Mesendoderm (in vitro differentiated cells): Measurements from ENCODE around the gene CES1.
A peak's percentile ranks its signal among the peaks of the same experiment; 100 is the strongest.

Experiments
- DNase-seq: peaks from one replicate; pipeline ENCODE4 v3.0.0; 2013
- H2AK5ac ChIP-seq: 2 replicates; pipeline ENCODE4 v1.6.1; 2013; ENCODE audit warnings: low read length, inconsistent platforms
- H2BK120ac ChIP-seq: 2 replicates; pipeline ENCODE4 v1.6.1; 2013; ENCODE audit warnings: low read depth, mild to moderate bottlenecking, low read length, moderate library complexity, mixed read lengths
- H2BK15ac ChIP-seq: replicated peaks from 2 replicates; pipeline ENCODE4 v1.6.1; 2013; ENCODE audit warnings: low read depth, mild to moderate bottlenecking, moderate library complexity
- H2BK5ac ChIP-seq: 2 replicates; pipeline ENCODE4 v1.6.1; 2013; ENCODE audit warnings: low read length, inconsistent platforms
- H3K18ac ChIP-seq: 2 replicates; pipeline ENCODE4 v1.6.1; 2013; ENCODE audit warnings: mild to moderate bottlenecking, low read length, mixed read lengths
- H3K23ac ChIP-seq: one replicate; pipeline ENCODE4 v1.6.1; 2013; ENCODE audit warnings: low read length
- H3K27ac ChIP-seq: 2 replicates; pipeline ENCODE4 v1.5.1; 2013; ENCODE audit warnings: low read depth, mild to moderate bottlenecking, inconsistent platforms, low read length, moderate library complexity
- H3K27me3 ChIP-seq: 2 replicates; pipeline ENCODE4 v1.6.1; 2013; ENCODE audit warnings: low read length, control low read depth, mild to moderate bottlenecking, inconsistent platforms; ENCODE audit not compliant: insufficient read depth, poor library complexity
- H3K36me3 ChIP-seq: 2 replicates; pipeline ENCODE4 v1.6.1; 2013; ENCODE audit warnings: low read length, inconsistent platforms; ENCODE audit not compliant: control insufficient read depth, insufficient read depth
- H3K4ac ChIP-seq: one replicate; pipeline ENCODE4 v1.6.1; 2013; ENCODE audit warnings: low read depth, mild to moderate bottlenecking, low read length, moderate library complexity
- H3K4me1 ChIP-seq: 2 replicates; pipeline ENCODE4 v1.6.1; 2013; ENCODE audit warnings: low read depth, low read length, inconsistent platforms; ENCODE audit not compliant: control insufficient read depth
- H3K4me2 ChIP-seq: 2 replicates; pipeline ENCODE4 v1.6.1; 2013; ENCODE audit warnings: low read length
- H3K4me3 ChIP-seq: 2 replicates; pipeline ENCODE4 v1.5.1; 2013; ENCODE audit warnings: mild to moderate bottlenecking, low read length
- H3K56ac ChIP-seq: one replicate; pipeline ENCODE4 v1.6.1; 2013; ENCODE audit warnings: low read length
- H3K79me1 ChIP-seq: 2 replicates; pipeline ENCODE4 v1.6.1; 2013; ENCODE audit warnings: low read length, inconsistent platforms
- H3K79me2 ChIP-seq: 2 replicates; pipeline ENCODE4 v1.6.1; 2013; ENCODE audit warnings: mild to moderate bottlenecking, low read length; ENCODE audit not compliant: control insufficient read depth, insufficient read depth
- H3K9ac ChIP-seq: 2 replicates; pipeline ENCODE4 v1.6.1; 2013; ENCODE audit warnings: low read length, inconsistent platforms
- H4K5ac ChIP-seq: one replicate; pipeline ENCODE4 v1.6.1; 2013; ENCODE audit warnings: low read length
- H4K8ac ChIP-seq: one replicate; pipeline ENCODE4 v1.6.1; 2013; ENCODE audit warnings: low read depth, mild to moderate bottlenecking, control low read depth, low read length, moderate library complexity
- WGBS: extraction: QIAGEN DNeasy Blood & Tissue Kit; methylation state at CpG from one replicate; pipeline ENCODE4 v1.1.7; 2013; ENCODE audit warnings: low lambda C conversion rate, missing lambda C conversion rate; ENCODE audit not compliant: insufficient coverage; ENCODE audit errors: extremely low coverage; 5-methylcytosine and 5-hydroxymethylcytosine counted together

Gene CES1

DNA sequence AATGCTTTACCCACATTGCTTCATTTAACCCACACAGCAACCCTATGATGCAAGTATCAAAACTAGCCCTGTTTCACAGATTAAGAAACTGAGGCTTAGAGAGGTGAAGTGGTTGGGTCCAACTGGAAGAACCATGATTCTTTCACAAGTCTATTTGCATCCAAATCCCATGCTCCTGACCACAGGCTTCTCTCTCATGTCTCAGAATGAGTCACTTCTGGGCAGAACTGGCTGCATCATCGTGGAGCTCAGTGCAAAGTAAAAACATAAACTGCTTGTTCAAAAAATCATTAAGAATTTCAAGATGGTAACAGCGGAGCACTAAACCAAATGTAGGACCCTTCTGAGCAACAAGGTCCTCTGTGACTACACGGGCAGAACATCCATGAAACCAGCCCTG lies 20.2 kb upstream of the CES1 start:
- no peaks in the 10 kb centered on the region for H3K36me3 ChIP-seq
- H3K79me2 ChIP-seq, result no peaks in the 10 kb centered on the region
- H3K56ac ChIP-seq, result no peak overlapping the region
- no peak overlapping the region for H2AK5ac ChIP-seq
- H4K8ac ChIP-seq, result no peak overlapping the region
- no peak overlapping the region for H2BK120ac ChIP-seq
- no peak overlapping the region for H2BK15ac ChIP-seq
- no peak overlapping the region for H3K9ac ChIP-seq
- no peak overlapping the region for H3K27ac ChIP-seq
- H3K79me1 ChIP-seq, result no peaks in the 10 kb centered on the region
- no peaks in the 10 kb centered on the region for H3K4me1 ChIP-seq
- DNase-seq, result no peak
- no peak overlapping the region for H4K5ac ChIP-seq
- WGBS, result no CpG with 5 or more reads among the region's 3 CpGs
- no peak overlapping the region for H3K23ac ChIP-seq
- no peak overlapping the region for H3K18ac ChIP-seq
- H3K27me3 ChIP-seq, result no peaks in the 10 kb centered on the region
- H3K4me2 ChIP-seq, result no peak overlapping the region
- no peak overlapping the region for H2BK5ac ChIP-seq
- H3K4me3 ChIP-seq, result no peak overlapping the region
- H3K4ac ChIP-seq, result no peak overlapping the region

DNA sequence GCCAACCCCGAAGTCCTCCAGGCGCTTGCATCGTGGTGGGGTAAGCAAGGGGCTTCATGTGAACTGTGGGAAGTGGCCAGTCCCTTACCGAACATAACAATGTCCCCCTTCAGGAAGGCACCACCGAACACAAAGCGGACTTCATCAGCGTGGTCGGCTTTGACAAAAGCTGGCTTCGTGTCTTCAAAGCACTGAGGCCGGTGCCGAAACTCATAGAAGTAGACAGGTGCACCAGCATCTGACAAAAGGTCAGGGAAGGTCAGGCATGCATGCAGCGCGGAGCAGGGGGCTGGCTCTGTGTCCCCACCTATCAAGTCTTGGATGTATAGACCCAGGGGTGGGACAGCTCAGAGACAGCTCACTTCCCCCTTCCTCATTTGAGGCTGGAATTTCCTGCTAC lies 16.6 kb upstream of the CES1 start:
- H2BK120ac ChIP-seq, result no peak overlapping the region
- no peak overlapping the region for H2AK5ac ChIP-seq
- no peaks in the 10 kb centered on the region for H3K36me3 ChIP-seq
- no peak overlapping the region for H3K27ac ChIP-seq
- H3K18ac ChIP-seq, result no peak overlapping the region
- no peak overlapping the region for H3K4me3 ChIP-seq
- H3K4me1 ChIP-seq, result no peaks in the 10 kb centered on the region
- no peak overlapping the region for H4K5ac ChIP-seq
- no peak overlapping the region for H4K8ac ChIP-seq
- no peak overlapping the region for H2BK15ac ChIP-seq
- no peak overlapping the region for H3K23ac ChIP-seq
- H3K4me2 ChIP-seq, result no peak overlapping the region
- no peak overlapping the region for H3K9ac ChIP-seq
- no peaks in the 10 kb centered on the region for H3K79me2 ChIP-seq
- H3K56ac ChIP-seq, result no peak overlapping the region
- H2BK5ac ChIP-seq, result no peak overlapping the region
- no peaks in the 10 kb centered on the region for H3K27me3 ChIP-seq
- no peak overlapping the region for H3K4ac ChIP-seq
- WGBS, result no CpG with 5 or more reads among the region's 13 CpGs
- H3K79me1 ChIP-seq, result no peaks in the 10 kb centered on the region
- no peak for DNase-seq

DNA sequence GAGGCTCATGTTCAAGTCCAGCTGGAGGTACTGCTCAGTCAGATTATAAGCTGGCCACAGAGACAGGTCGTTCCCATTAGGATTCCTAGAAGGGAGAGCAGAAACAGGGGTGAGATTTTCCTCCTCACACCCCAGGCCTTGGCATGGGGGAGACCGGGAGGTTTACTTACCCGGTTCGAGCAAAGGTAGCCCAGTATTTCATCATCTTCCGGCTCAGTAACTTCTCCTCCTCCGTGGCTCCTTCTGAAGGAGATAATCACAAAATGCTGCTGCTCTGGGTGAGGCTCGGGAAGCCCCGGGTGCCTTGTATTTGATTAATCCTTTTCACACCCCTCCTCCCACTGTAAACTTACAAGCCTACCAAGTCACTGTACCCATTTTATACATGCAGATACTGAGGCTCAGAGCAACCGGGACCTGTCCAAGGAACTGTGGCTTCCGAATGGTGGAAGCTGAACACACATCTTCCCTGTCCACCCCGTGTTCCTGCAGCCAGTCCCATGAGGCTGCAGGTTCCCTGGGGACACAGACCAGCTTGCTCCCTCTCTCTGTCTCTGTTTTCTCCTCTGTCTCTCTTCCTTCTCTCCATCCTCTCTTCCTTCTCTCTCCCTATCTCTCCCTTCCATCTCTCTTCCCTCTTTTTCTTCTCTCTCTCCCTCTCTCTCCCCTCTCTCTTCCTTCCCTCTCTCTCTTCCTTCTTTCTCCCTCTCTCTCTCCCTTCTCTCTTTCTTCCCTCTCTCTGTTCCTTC lies 13.9 kb upstream of the CES1 start:
- no CpG with 5 or more reads among the region's 11 CpGs for WGBS

DNA sequence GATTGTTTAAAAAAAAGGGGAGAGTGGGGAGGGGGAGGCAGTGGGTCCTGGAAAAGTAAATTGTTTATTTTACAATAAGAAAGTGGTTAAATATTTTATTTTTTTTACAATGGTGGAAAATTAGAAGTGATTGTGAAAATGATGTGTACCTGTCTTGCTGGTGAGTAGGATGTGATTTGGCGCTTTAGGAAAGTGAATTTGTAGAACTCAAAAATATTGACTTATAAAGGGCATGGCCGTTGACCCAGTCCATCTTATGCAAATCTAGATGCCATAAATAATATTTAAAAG lies 10.2 kb upstream of the CES1 start:
- no peak overlapping the region for H2AK5ac ChIP-seq
- H2BK120ac ChIP-seq, result no peak overlapping the region
- H3K4me3 ChIP-seq, result no peak overlapping the region
- H3K79me1 ChIP-seq, result no peaks in the 10 kb centered on the region
- no peaks in the 10 kb centered on the region for H3K79me2 ChIP-seq
- H3K4me2 ChIP-seq, result no peak overlapping the region
- H4K8ac ChIP-seq, result no peak overlapping the region
- H3K4ac ChIP-seq, result no peak overlapping the region
- H3K18ac ChIP-seq, result no peak overlapping the region
- no peaks in the 10 kb centered on the region for H3K27me3 ChIP-seq
- no peak overlapping the region for H3K27ac ChIP-seq
- H2BK5ac ChIP-seq, result no peak overlapping the region
- no peaks in the 10 kb centered on the region for H3K36me3 ChIP-seq
- H3K23ac ChIP-seq, result no peak overlapping the region
- no peak overlapping the region for H3K9ac ChIP-seq
- no peak overlapping the region for H4K5ac ChIP-seq
- no peaks in the 10 kb centered on the region for H3K4me1 ChIP-seq
- no CpG with 5 or more reads among the region's 2 CpGs for WGBS
- no peak for DNase-seq
- H3K56ac ChIP-seq, result no peak overlapping the region
- no peak overlapping the region for H2BK15ac ChIP-seq

More for the DNA sequence above, 13.9 kb upstream of the CES1 start:
- Histone ChIP-seq H3K79me1 (no peaks in the 10 kb centered on the region), H2AK5ac (no peak overlapping the region), H3K4me2 (no peak overlapping the region), H4K8ac (no peak overlapping the region), H3K23ac (no peak overlapping the region), H3K4me1 (no peaks in the 10 kb centered on the region), H3K56ac (peak overlapping the region; percentile 25), H3K27me3 (no peaks in the 10 kb centered on the region), H3K79me2 (no peaks in the 10 kb centered on the region), H3K4me3 (no peak overlapping the region), H2BK5ac (no peak overlapping the region), H3K27ac (no peak overlapping the region), H3K4ac (no peak overlapping the region), H3K18ac (no peak overlapping the region), H2BK120ac (no peak overlapping the region), H3K36me3 (no peaks in the 10 kb centered on the region), H3K9ac (no peak overlapping the region), H4K5ac (no peak overlapping the region), H2BK15ac (no peak overlapping the region)
- no peak for DNase-seq

DNA sequence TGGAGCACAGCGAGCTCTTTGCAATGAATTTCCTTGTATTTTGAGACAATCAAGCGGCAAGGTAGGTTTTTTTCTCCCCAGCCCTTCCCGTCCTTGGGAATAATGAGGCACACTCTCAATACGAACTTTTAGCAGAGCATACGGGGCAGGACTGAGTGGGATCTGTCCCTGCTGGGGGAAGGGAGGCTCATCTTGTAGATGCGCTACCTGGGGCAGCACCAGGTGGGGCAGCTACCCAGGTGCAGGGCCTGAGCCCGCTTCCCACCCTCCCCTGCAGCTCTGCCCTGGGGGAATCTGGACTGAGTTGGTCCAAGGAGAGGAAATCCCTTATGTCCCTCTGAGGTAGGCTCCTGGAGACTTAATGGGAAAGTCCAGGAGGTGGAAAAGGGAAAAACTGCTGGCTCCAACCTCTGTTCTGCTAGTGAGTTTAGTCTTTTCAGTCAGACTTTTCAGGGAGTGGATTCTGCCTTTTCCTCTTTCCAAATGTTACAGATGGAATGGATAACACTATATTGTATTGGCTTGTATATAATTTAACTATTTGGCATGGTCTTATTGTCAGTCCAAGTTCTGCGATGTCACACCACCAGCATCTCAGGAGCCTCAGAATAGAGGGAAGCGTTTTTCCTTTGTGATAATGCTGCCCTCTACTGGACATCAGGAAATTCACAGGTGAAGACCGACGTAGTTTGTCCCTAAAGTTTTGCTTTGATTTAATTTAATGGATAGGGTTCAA lies 9.6 kb upstream of the CES1 start:
- no peak overlapping the region for H3K27ac ChIP-seq
- H3K4me2 ChIP-seq, result no peak overlapping the region
- no peak overlapping the region for H2AK5ac ChIP-seq
- no peaks in the 10 kb centered on the region for H3K36me3 ChIP-seq
- H4K5ac ChIP-seq, result no peak overlapping the region
- H3K23ac ChIP-seq, result no peak overlapping the region
- H3K9ac ChIP-seq, result no peak overlapping the region
- no peak overlapping the region for H2BK5ac ChIP-seq
- no peak overlapping the region for H4K8ac ChIP-seq
- peak; percentile 61 for DNase-seq
- H3K4me1 ChIP-seq, result no peaks in the 10 kb centered on the region
- H3K4ac ChIP-seq, result no peak overlapping the region
- H2BK15ac ChIP-seq, result no peak overlapping the region
- no CpG with 5 or more reads among the region's 11 CpGs for WGBS
- no peak overlapping the region for H3K56ac ChIP-seq
- H3K27me3 ChIP-seq, result no peaks in the 10 kb centered on the region
- H3K4me3 ChIP-seq, result no peak overlapping the region
- H3K79me2 ChIP-seq, result no peaks in the 10 kb centered on the region
- no peaks in the 10 kb centered on the region for H3K79me1 ChIP-seq
- H3K18ac ChIP-seq, result no peak overlapping the region
- no peak overlapping the region for H2BK120ac ChIP-seq
